Uterus (tissue), 4 donors: ENCODE data around the gene OBSCN. TPM values are rescaled to one million over a fixed set of nuclear protein-coding genes. Genes with fewer than 3 reads are reported as not detected.

Experiments
- DNase-seq, 2 donors: peaks; one replicate each; pipeline ENCODE4 v3.0.0-alpha.2; 2019 to 2020
- H3K27ac ChIP-seq, 2 donors: fragments of 200-600 bp; sonication (generic); 1 replicate in 1 of 2; 2 replicates in 1 of 2; pipeline ENCODE4 v1.5.1; 2016 to 2018
- H3K27me3 ChIP-seq, 2 donors: fragments of 200-600 bp; sonication (generic); one replicate each; pipeline ENCODE4 v1.5.1; 2018 to 2019; ENCODE audit warnings: control low read depth in 1 of 2
- H3K36me3 ChIP-seq, 2 donors: fragments of 200-600 bp; sonication (generic); one replicate each; pipeline ENCODE4 v1.5.1; 2019; ENCODE audit warnings: control low read depth in 1 of 2
- H3K4me1 ChIP-seq, 2 donors: fragments of 200-600 bp; sonication (generic); one replicate each; pipeline ENCODE4 v1.5.1; 2018 to 2019; ENCODE audit warnings: control low read depth in 1 of 2
- H3K4me3 ChIP-seq, 2 donors: fragments of 200-600 bp; sonication (generic); 1 replicate in 1 of 2; 2 replicates in 1 of 2; pipeline ENCODE4 v1.5.1; 2018 to 2019; ENCODE audit warnings: mild to moderate bottlenecking in 1 of 2
- H3K9me3 ChIP-seq, 2 donors: fragments of 200-600 bp; sonication (generic); one replicate each; pipeline ENCODE4 v1.5.1; 2019; ENCODE audit warnings: control low read depth in 1 of 2
- CTCF ChIP-seq, 4 experiments: fragments of 200-600 bp in 2 of 4; fragments of 450-650 bp in 2 of 4; sonication (generic) in 2 of 4; IDR thresholded peaks; one replicate each; pipeline ENCODE4 v1.5.1; 2016 to 2019; ENCODE audit warnings: antibody characterized with exemption in 4 of 4, mild to moderate bottlenecking in 2 of 4, moderate library complexity in 1 of 4
- POLR2A ChIP-seq, 2 donors: fragments of 450-650 bp; IDR thresholded peaks; one replicate each; pipeline ENCODE4 v1.6.1; 2016; ENCODE audit warnings: antibody characterized with exemption in 2 of 2, mild to moderate bottlenecking in 1 of 2, moderate library complexity in 1 of 2
- intact Hi-C: fragments of 100-400 bp; cut with DNase I; formaldehyde crosslinking; loops from one replicate; pipeline ENCODE4 v1.15.1; 2023; ENCODE audit warnings: low total_unique reads
- total RNA-seq, 4 donors: library from RNA; depleted of rRNA in 3 of 4; stranded (reverse); fragments of >200 nt in 3 of 4; gene quantifications; one replicate each; pipeline versions ENCODE4 v1.1.0 to v1.2.4, GENCODE V29; 2014 to 2023
- donor health status: DM: yes; HTN: yes; CAD: no.

OBSCN gene
- total RNA-seq, 4 donors from 2014 or later, result 5.9 to 53.2 (median 22.4) TPM

DNA sequence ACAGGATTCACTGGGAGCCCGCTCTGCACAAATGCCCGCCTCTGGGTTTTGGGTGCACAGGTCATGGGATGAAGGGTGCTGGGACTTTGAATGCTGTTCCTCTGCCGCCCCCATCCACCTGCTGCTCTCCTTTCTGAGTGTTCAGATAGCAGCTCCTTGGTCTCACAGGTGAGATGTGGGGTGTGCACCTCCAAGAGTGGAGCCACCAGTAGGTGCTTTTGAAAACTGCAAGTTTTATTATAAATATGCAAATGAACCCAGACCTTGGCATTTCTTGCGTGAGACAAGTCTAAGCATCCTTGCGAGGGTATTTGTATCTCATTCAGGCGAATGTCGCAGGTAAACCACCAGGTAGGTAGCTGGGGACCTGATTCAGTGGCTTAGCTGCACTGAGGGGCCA, 30.2 kb downstream of the OBSCN start:
- no peak for DNase-seq
- Histone ChIP-seq H3K9me3 (peaks cover 2 to 16% of the 10 kb centered on the region in 2 donors), H3K27me3 (no peaks in the 10 kb centered on the region), H3K4me3 (no peak overlapping the region), H3K27ac (no peak overlapping the region), H3K36me3 (no peaks in the 10 kb centered on the region), H3K4me1 (no peaks in the 10 kb centered on the region)
- intact Hi-C loops, result no loop called here
- TF ChIP-seq POLR2A (IDR thresholded peaks at IDR 0.05) (no peak), CTCF (IDR thresholded peaks at IDR 0.05) (no peak)

DNA sequence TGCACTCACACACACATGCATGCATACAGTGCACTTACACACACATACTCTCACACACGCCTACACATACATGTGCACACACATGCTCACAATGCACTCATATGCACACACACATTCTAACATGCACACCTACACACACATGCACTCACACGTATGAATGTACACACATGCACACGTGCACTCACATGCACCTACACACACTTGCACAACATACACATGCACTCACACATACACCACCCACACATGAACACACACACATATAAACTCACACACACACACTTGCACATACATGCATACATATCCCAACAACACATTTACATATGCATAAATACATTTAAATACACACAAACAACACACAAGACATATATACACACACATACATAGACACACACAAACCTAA, 30.6 kb downstream of the OBSCN start:
- intact Hi-C loops, result no loop called here
- Histone ChIP-seq H3K27ac (no peak overlapping the region), H3K36me3 (no peaks in the 10 kb centered on the region), H3K27me3 (no peaks in the 10 kb centered on the region), H3K4me1 (no peaks in the 10 kb centered on the region), H3K4me3 (no peak overlapping the region), H3K9me3 (peaks cover 2 to 21% of the 10 kb centered on the region in 2 donors)
- TF ChIP-seq POLR2A (IDR thresholded peaks at IDR 0.05), result no peak
- no peak for TF ChIP-seq CTCF (IDR thresholded peaks at IDR 0.05)
- no peak for DNase-seq

- Histone ChIP-seq H3K36me3 (no peaks in the 10 kb centered on the region), H3K9me3 (peaks cover 0 to 38% of the 10 kb centered on the region in 2 donors), H3K4me3 (no peak overlapping the region), H3K27ac (no peak overlapping the region), H3K27me3 (no peaks in the 10 kb centered on the region), H3K4me1 (no peaks in the 10 kb centered on the region)
- intact Hi-C loops, result no loop called here
- DNase-seq, result no peak
- no peak for TF ChIP-seq CTCF (IDR thresholded peaks at IDR 0.05)
- no peak for TF ChIP-seq POLR2A (IDR thresholded peaks at IDR 0.05)
Observed at GRCh38 chr1:228240411-228241240, 32.8 kb downstream of the OBSCN start.

DNA sequence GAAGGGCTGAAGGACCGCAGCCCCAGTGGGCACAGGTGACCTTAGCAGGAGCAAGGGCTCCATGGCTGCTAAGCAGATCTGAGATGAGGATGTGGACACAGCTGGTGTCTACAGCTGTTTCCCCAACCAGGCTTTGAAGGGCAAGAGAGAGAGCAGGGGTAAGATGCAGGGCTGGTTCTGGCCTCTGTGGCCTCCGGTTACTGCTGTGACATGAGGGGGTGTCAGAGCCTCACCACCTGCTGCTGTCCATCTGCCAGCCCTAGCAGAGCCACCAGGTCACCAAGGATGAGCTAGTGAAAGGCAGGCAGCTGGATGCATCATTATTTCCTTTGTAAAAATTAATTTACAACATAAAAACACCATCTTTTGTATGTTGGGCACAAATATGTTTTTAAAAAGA, 33.4 kb downstream of the OBSCN start:
- Histone ChIP-seq H3K27me3 (no peaks in the 10 kb centered on the region), H3K9me3 (peaks cover 0 to 44% of the 10 kb centered on the region in 2 donors), H3K4me1 (no peaks in the 10 kb centered on the region), H3K27ac (no peak overlapping the region), H3K36me3 (no peaks in the 10 kb centered on the region), H3K4me3 (no peak overlapping the region)
- intact Hi-C loops, result no loop called here
- no peak for TF ChIP-seq POLR2A (IDR thresholded peaks at IDR 0.05)
- TF ChIP-seq CTCF (IDR thresholded peaks at IDR 0.05), result no peak
- DNase-seq, result no peak

DNA sequence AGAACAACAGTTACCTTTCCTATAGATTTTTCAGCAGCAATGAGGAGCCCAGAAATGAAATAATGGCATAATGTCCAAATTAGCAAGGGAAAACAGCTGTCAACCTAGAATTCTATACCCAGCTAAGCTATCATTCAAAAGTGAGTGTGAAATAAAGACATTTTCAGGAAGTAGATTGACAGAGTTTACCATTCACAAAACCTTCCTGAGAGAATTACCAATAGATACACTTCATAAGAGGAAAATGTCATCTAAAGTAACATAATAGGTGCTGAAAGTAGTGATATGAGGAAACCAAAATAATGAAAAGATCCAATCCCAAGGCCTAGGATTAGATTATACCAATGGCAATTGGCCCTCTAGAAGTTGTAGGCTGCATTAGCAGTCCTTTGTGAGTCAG, 34.6 kb downstream of the OBSCN start:
- Histone ChIP-seq H3K27ac (no peak overlapping the region), H3K4me1 (no peaks in the 10 kb centered on the region), H3K4me3 (no peak overlapping the region), H3K9me3 (peaks cover 0 to 48% of the 10 kb centered on the region in 2 donors), H3K36me3 (no peaks in the 10 kb centered on the region), H3K27me3 (no peaks in the 10 kb centered on the region)
- DNase-seq, result no peak
- TF ChIP-seq POLR2A (IDR thresholded peaks at IDR 0.05) (no peak), CTCF (IDR thresholded peaks at IDR 0.05) (no peak)
- intact Hi-C loops, result no loop called here
